ENCODE measurements around the gene TARBP1.

Gene TARBP1

GRCh38 chr1:234466945-234467344, 12.0 kb downstream of the TARBP1 start:
- Histone ChIP-seq H3K27ac (ENCODE audit: low read depth, low read length, severe bottlenecking) (no peak overlapping the region), H3K36me3 (ENCODE audit: control insufficient read depth, insufficient read depth, low read length) (peaks cover 9% of the 10 kb centered on the region), H3K9me3 (ENCODE audit: control insufficient read depth, low read length) (no peaks in the 10 kb centered on the region), H3K4me1 (ENCODE audit: control insufficient read depth, insufficient read depth, low read length, poor library complexity, severe bottlenecking) (no peaks in the 10 kb centered on the region), H3K4me3 (ENCODE audit: extremely low read depth, insufficient read depth, low read length, poor library complexity, severe bottlenecking) (no peak overlapping the region)
- WGBS, 2 experiments (ENCODE audit: insufficient coverage in 2 of 2): 94 to 100% methylated on average over 1 to 4 of the region's 6 CpGs

- no peaks in the 10 kb centered on the region for H3K9me3 ChIP-seq (ENCODE audit: control insufficient read depth, low read length)
- H3K4me1 ChIP-seq (ENCODE audit: control insufficient read depth, insufficient read depth, low read length, poor library complexity, severe bottlenecking): no peaks in the 10 kb centered on the region
- peaks cover 12% of the 10 kb centered on the region for H3K36me3 ChIP-seq (ENCODE audit: control insufficient read depth, insufficient read depth, low read length)
- no peak overlapping the region for H3K4me3 ChIP-seq (ENCODE audit: extremely low read depth, insufficient read depth, low read length, poor library complexity, severe bottlenecking)
- H3K27ac ChIP-seq (ENCODE audit: low read depth, low read length, severe bottlenecking): no peak overlapping the region
These were observed 15.2 kb downstream of the TARBP1 start for GRCh38 chr1:234463749-234464148.

GRCh38 chr1:234460652-234461051, 18.3 kb downstream of the TARBP1 start:
- Histone ChIP-seq H3K4me3 (ENCODE audit: extremely low read depth, insufficient read depth, low read length, poor library complexity, severe bottlenecking) (no peak overlapping the region), H3K9me3 (ENCODE audit: control insufficient read depth, low read length) (no peaks in the 10 kb centered on the region), H3K27ac (ENCODE audit: low read depth, low read length, severe bottlenecking) (no peak overlapping the region), H3K4me1 (ENCODE audit: control insufficient read depth, insufficient read depth, low read length, poor library complexity, severe bottlenecking) (no peaks in the 10 kb centered on the region), H3K36me3 (ENCODE audit: control insufficient read depth, insufficient read depth, low read length) (peaks cover 16% of the 10 kb centered on the region)
- WGBS, 2 experiments (ENCODE audit: insufficient coverage in 2 of 2): 91% methylated on average over 4 of the region's 5 CpGs

GRCh38 chr1:234458352-234459017, 20.5 kb downstream of the TARBP1 start:
- WGBS, 2 experiments (ENCODE audit: insufficient coverage in 2 of 2): 89 to 97% methylated on average over 4 to 5 of the region's 6 CpGs
- H3K4me1 ChIP-seq (ENCODE audit: control insufficient read depth, insufficient read depth, low read length, poor library complexity, severe bottlenecking): no peaks in the 10 kb centered on the region
- H3K4me3 ChIP-seq (ENCODE audit: extremely low read depth, insufficient read depth, low read length, poor library complexity, severe bottlenecking): no peak overlapping the region
- peaks cover 21% of the 10 kb centered on the region for H3K36me3 ChIP-seq (ENCODE audit: control insufficient read depth, insufficient read depth, low read length)
- H3K27ac ChIP-seq (ENCODE audit: low read depth, low read length, severe bottlenecking): no peak overlapping the region
- no peaks in the 10 kb centered on the region for H3K9me3 ChIP-seq (ENCODE audit: control insufficient read depth, low read length)

GRCh38 chr1:234454926-234455325, 24.1 kb downstream of the TARBP1 start:
- Histone ChIP-seq H3K4me1 (ENCODE audit: control insufficient read depth, insufficient read depth, low read length, poor library complexity, severe bottlenecking) (no peaks in the 10 kb centered on the region), H3K4me3 (ENCODE audit: extremely low read depth, insufficient read depth, low read length, poor library complexity, severe bottlenecking) (no peak overlapping the region), H3K36me3 (ENCODE audit: control insufficient read depth, insufficient read depth, low read length) (peaks cover 13% of the 10 kb centered on the region), H3K9me3 (ENCODE audit: control insufficient read depth, low read length) (no peaks in the 10 kb centered on the region), H3K27ac (ENCODE audit: low read depth, low read length, severe bottlenecking) (no peak overlapping the region)
- WGBS, 2 experiments (ENCODE audit: insufficient coverage in 2 of 2): 93% methylated on average over 3 to 6 of the region's 6 CpGs

GRCh38 chr1:234452406-234452965, 26.5 kb downstream of the TARBP1 start:
- H3K27ac ChIP-seq (ENCODE audit: low read depth, low read length, severe bottlenecking): no peak overlapping the region
- H3K36me3 ChIP-seq (ENCODE audit: control insufficient read depth, insufficient read depth, low read length): peaks cover 16% of the 10 kb centered on the region
- no peaks in the 10 kb centered on the region for H3K4me1 ChIP-seq (ENCODE audit: control insufficient read depth, insufficient read depth, low read length, poor library complexity, severe bottlenecking)
- WGBS, 2 experiments (ENCODE audit: insufficient coverage in 2 of 2): 100% methylated on average over 1 of the region's 2 CpGs; no CpG with 5 or more reads in 1 of the 2 experiments
- no peak overlapping the region for H3K4me3 ChIP-seq (ENCODE audit: extremely low read depth, insufficient read depth, low read length, poor library complexity, severe bottlenecking)
- H3K9me3 ChIP-seq (ENCODE audit: control insufficient read depth, low read length): no peaks in the 10 kb centered on the region

- no peak overlapping the region for H3K27ac ChIP-seq (ENCODE audit: low read depth, low read length, severe bottlenecking)
- peaks cover 3% of the 10 kb centered on the region for H3K36me3 ChIP-seq (ENCODE audit: control insufficient read depth, insufficient read depth, low read length)
- no peaks in the 10 kb centered on the region for H3K4me1 ChIP-seq (ENCODE audit: control insufficient read depth, insufficient read depth, low read length, poor library complexity, severe bottlenecking)
- H3K9me3 ChIP-seq (ENCODE audit: control insufficient read depth, low read length): no peaks in the 10 kb centered on the region
- no peak overlapping the region for H3K4me3 ChIP-seq (ENCODE audit: extremely low read depth, insufficient read depth, low read length, poor library complexity, severe bottlenecking)
- 100% methylated on average over 2 of the region's 3 CpGs for WGBS, 2 experiments (ENCODE audit: insufficient coverage in 2 of 2)
These were observed 38.6 kb downstream of the TARBP1 start for GRCh38 chr1:234440348-234440747.

GRCh38 chr1:234438579-234438978, 40.4 kb downstream of the TARBP1 start:
- Histone ChIP-seq H3K9me3 (ENCODE audit: control insufficient read depth, low read length) (no peaks in the 10 kb centered on the region), H3K36me3 (ENCODE audit: control insufficient read depth, insufficient read depth, low read length) (peaks cover 2% of the 10 kb centered on the region), H3K27ac (ENCODE audit: low read depth, low read length, severe bottlenecking) (no peak overlapping the region), H3K4me1 (ENCODE audit: control insufficient read depth, insufficient read depth, low read length, poor library complexity, severe bottlenecking) (no peaks in the 10 kb centered on the region), H3K4me3 (ENCODE audit: extremely low read depth, insufficient read depth, low read length, poor library complexity, severe bottlenecking) (no peak overlapping the region)
- WGBS, 2 experiments (ENCODE audit: insufficient coverage in 2 of 2): no CpG with 5 or more reads among the region's 4 CpGs

GRCh38 chr1:234437423-234438171, 41.4 kb downstream of the TARBP1 start:
- WGBS, 2 experiments (ENCODE audit: insufficient coverage in 2 of 2): 92 to 98% methylated on average over 2 to 4 of the region's 6 CpGs
- Histone ChIP-seq H3K4me3 (ENCODE audit: extremely low read depth, insufficient read depth, low read length, poor library complexity, severe bottlenecking) (no peak overlapping the region), H3K27ac (ENCODE audit: low read depth, low read length, severe bottlenecking) (no peak overlapping the region), H3K4me1 (ENCODE audit: control insufficient read depth, insufficient read depth, low read length, poor library complexity, severe bottlenecking) (no peaks in the 10 kb centered on the region), H3K9me3 (ENCODE audit: control insufficient read depth, low read length) (no peaks in the 10 kb centered on the region), H3K36me3 (ENCODE audit: control insufficient read depth, insufficient read depth, low read length) (peaks cover 7% of the 10 kb centered on the region)

GRCh38 chr1:234435620-234436019, 43.4 kb downstream of the TARBP1 start:
- Histone ChIP-seq H3K36me3 (ENCODE audit: control insufficient read depth, insufficient read depth, low read length) (peaks cover 9% of the 10 kb centered on the region), H3K4me3 (ENCODE audit: extremely low read depth, insufficient read depth, low read length, poor library complexity, severe bottlenecking) (no peak overlapping the region), H3K4me1 (ENCODE audit: control insufficient read depth, insufficient read depth, low read length, poor library complexity, severe bottlenecking) (no peaks in the 10 kb centered on the region), H3K27ac (ENCODE audit: low read depth, low read length, severe bottlenecking) (no peak overlapping the region), H3K9me3 (ENCODE audit: control insufficient read depth, low read length) (no peaks in the 10 kb centered on the region)
- 85% methylated on average over 5 to 6 of the region's 8 CpGs for WGBS, 2 experiments (ENCODE audit: insufficient coverage in 2 of 2)

- Histone ChIP-seq H3K4me3 (ENCODE audit: extremely low read depth, insufficient read depth, low read length, poor library complexity, severe bottlenecking) (no peak overlapping the region), H3K9me3 (ENCODE audit: control insufficient read depth, low read length) (no peaks in the 10 kb centered on the region), H3K36me3 (ENCODE audit: control insufficient read depth, insufficient read depth, low read length) (peaks cover 16% of the 10 kb centered on the region), H3K4me1 (ENCODE audit: control insufficient read depth, insufficient read depth, low read length, poor library complexity, severe bottlenecking) (no peaks in the 10 kb centered on the region), H3K27ac (ENCODE audit: low read depth, low read length, severe bottlenecking) (no peak overlapping the region)
- WGBS, 2 experiments (ENCODE audit: insufficient coverage in 2 of 2): 77 to 97% methylated on average over 2 of the region's 2 CpGs
These were observed 44.3 kb downstream of the TARBP1 start for GRCh38 chr1:234434706-234435105.
